Stimulated activated naive B cell treated with anti-CD40 and anti-IgM and Interleukin-4, amounts not matched to agents 10 μg/mL and 1 μg/mL and 100 μg/mL, for 72 hours (primary cell): Measurements from ENCODE around the gene NALCN.

Source experiments
- ATAC-seq, 2 donors: fragments of 150-1000 bp; cut with Tn5 transposase; replicated peaks; 2 replicates each; pipeline ENCODE4 v1.10.0; 2021; ENCODE audit warnings: moderate library complexity in 1 of 2
- DNase-seq: peaks from one replicate; pipeline ENCODE4 v3.0.0; 2021
- H3K27ac Mint-ChIP-seq: one replicate; pipeline ENCODE4 v1.8.0; 2022; ENCODE audit warnings: mild to moderate bottlenecking, mixed read lengths
- H3K27me3 Mint-ChIP-seq, 2 donors: one replicate each; pipeline ENCODE4 v1.8.0; 2022; ENCODE audit warnings: mixed read lengths in 2 of 2
- H3K36me3 Mint-ChIP-seq, 2 donors: one replicate each; pipeline ENCODE4 v1.8.0; 2022; ENCODE audit warnings: mixed read lengths in 2 of 2, mild to moderate bottlenecking in 1 of 2
- H3K4me1 Mint-ChIP-seq, 2 donors: one replicate each; pipeline ENCODE4 v1.8.0; 2022; ENCODE audit warnings: mixed read lengths in 2 of 2, mild to moderate bottlenecking in 1 of 2
- H3K4me3 Mint-ChIP-seq, 2 donors: one replicate each; pipeline ENCODE4 v1.8.0; 2022; ENCODE audit warnings: mild to moderate bottlenecking in 2 of 2, mixed read lengths in 2 of 2, moderate library complexity in 1 of 2
- H3K9me3 Mint-ChIP-seq, 2 donors: one replicate each; pipeline ENCODE4 v1.8.0; 2022; ENCODE audit warnings: mixed read lengths in 2 of 2, mild to moderate bottlenecking in 1 of 2

NALCN gene

DNA sequence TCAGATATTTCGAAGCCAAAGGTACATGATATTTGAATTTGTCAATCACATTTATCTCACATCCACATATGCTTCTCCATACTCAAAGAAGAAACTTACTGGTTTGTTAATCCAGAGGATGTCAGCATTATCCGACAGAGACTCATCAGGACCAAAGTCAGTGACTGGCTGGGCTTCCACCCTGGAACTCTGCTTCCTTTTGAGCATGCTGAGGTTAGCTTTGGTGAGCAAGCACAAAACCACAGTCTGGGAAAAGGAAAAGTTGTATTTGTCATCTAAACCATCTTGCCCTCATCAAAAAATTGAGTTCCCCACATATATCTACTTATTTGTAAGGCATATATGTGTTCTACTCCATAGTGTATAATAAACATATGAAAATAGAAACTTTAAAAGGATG lies 17.4 kb downstream of the NALCN start:
- Mint-ChIP-seq H3K4me1 (no peaks in the 10 kb centered on the region), H3K27ac (no peak overlapping the region), H3K36me3 (no peaks in the 10 kb centered on the region), H3K27me3 (no peaks in the 10 kb centered on the region), H3K9me3 (no peaks in the 10 kb centered on the region), H3K4me3 (no peak overlapping the region)
- no peak for ATAC-seq
- no peak for DNase-seq

DNA sequence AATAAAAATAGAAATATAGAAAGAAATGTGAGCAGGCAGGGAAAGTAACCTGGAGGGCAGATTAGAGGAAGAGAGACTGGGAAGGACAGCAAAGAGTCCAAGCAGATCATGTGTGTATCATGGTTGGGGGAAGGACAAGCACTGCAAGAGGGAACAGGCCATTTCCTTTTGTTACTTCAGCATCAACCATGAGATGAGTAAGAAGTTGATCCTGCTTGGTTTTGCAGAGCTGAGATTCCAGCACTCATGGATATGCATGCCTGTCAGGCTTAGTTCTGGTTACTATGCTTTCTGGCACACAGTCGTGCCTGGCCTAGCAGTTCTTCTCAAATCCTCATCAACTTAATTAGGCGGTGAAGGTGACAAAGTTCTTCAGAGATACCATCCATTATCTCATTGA lies 18.1 kb downstream of the NALCN start:
- Mint-ChIP-seq H3K9me3 (no peaks in the 10 kb centered on the region), H3K4me1 (no peaks in the 10 kb centered on the region), H3K4me3 (no peak overlapping the region), H3K27ac (no peak overlapping the region), H3K27me3 (no peaks in the 10 kb centered on the region), H3K36me3 (no peaks in the 10 kb centered on the region)
- ATAC-seq (no peak), DNase-seq (no peak)

DNA sequence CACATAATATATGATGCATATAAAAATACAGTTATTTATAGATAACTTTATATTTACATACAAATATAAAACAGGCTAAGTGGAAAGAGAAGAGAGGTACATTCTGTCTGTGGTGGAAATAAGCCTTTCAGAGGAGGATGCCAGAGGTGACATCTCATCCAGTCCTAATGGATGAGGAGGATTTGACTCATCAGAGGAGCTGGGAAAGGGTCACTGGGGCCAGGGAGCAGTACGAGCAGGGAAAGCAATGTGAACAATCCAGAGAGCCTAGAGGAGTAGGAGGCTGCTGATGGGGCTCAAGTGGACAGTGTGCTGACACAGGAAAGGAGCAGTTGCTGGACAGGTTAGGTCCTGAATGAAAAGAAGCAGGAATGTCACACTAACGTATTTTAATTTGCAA lies 18.6 kb downstream of the NALCN start:
- Mint-ChIP-seq H3K4me1 (no peaks in the 10 kb centered on the region), H3K4me3 (no peak overlapping the region), H3K36me3 (no peaks in the 10 kb centered on the region), H3K9me3 (no peaks in the 10 kb centered on the region), H3K27me3 (no peaks in the 10 kb centered on the region), H3K27ac (no peak overlapping the region)
- DNase-seq, result no peak
- ATAC-seq, result no peak

DNA sequence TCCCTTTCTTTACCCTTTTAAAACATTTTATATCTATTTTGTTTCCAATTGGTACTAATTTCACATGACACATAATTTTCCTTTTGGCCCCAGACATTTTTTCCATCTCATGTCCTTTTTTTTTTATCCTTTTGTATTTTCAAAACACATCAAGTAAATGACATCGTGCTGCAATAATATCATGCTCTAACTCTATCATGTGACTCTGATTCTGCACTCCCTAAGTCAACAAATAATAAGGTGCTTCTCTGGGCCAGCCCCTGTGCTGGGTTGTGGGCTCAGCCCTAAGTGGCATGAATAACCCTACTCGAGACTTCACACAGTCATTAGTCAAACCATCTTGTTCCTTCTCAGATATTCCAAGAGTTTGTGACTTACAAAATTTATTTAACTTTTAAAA lies 21.7 kb downstream of the NALCN start:
- Mint-ChIP-seq H3K36me3 (no peaks in the 10 kb centered on the region), H3K27ac (no peak overlapping the region), H3K4me3 (no peak overlapping the region), H3K27me3 (no peaks in the 10 kb centered on the region), H3K9me3 (no peaks in the 10 kb centered on the region), H3K4me1 (no peaks in the 10 kb centered on the region)
- ATAC-seq (no peak), DNase-seq (no peak)

DNA sequence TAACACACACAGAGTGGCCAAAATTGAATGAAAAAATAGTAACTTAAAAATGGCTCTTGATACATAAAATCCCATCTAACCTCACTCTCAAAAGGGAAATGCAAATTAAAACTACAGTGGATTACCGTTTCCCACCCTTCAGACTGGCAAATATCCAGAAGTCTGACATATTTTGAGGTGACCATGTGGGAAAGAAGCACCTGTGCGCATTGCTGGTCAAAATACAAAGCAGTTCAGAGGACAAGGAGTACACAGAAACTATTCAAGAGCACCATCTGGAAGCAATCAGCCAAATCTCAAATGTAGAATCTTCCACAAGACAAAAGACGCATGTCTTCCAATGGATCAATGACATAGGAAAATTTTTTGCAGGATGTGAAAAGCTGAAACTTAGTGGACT lies 23.2 kb downstream of the NALCN start:
- no peak overlapping the region for H3K4me3 Mint-ChIP-seq
- H3K4me1 Mint-ChIP-seq, result no peaks in the 10 kb centered on the region
- H3K9me3 Mint-ChIP-seq, result no peaks in the 10 kb centered on the region
- H3K27me3 Mint-ChIP-seq, result peaks cover 4% of the 10 kb centered on the region in 2 donors
- no peak overlapping the region for H3K27ac Mint-ChIP-seq
- no peak for DNase-seq
- no peak for ATAC-seq
- H3K36me3 Mint-ChIP-seq, result no peaks in the 10 kb centered on the region

DNA sequence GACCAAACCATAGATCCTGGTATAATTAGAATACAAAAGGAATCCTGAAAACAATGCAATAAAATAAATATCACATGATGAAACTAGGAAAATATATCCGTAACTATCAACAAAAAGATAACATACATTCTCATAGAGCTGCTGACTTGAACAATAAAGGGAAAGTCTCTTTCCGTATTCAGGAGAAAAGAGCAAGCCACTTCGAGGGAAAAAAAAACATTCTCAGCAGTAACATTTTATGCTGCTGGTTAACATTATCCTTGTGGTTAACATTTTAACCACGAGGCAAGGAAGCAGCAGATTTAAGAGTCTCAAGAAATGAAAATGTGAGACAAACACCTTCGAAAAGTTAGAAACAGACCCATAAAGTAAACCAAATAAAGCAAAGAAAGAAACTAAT lies 25.8 kb downstream of the NALCN start:
- Mint-ChIP-seq H3K9me3 (no peaks in the 10 kb centered on the region), H3K27ac (no peak overlapping the region), H3K4me1 (no peaks in the 10 kb centered on the region), H3K27me3 (peaks cover 4% of the 10 kb centered on the region in 2 donors), H3K36me3 (no peaks in the 10 kb centered on the region), H3K4me3 (no peak overlapping the region)
- DNase-seq, result no peak
- no peak for ATAC-seq

DNA sequence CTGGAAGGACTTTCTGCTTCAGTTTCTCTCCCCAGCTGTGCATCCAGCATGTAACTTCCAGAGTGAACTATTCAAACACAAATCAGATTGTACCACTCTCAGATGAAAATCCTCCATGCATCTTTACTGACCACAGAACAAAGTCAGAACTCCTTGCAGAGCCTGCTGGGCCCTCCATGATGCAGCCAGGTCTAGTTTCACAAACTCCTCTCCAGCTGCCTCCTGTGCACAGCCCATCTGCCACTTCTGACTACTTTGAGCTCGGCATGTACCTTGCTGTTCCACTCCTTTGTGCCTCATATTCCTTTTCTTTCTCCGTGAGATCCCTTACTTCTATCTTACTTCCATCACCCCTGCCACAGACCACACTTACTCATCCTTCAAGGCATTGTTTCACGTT lies 31.4 kb downstream of the NALCN start:
- Mint-ChIP-seq H3K27me3 (peaks cover 4% of the 10 kb centered on the region in 2 donors), H3K4me1 (no peaks in the 10 kb centered on the region), H3K4me3 (no peak overlapping the region), H3K9me3 (no peaks in the 10 kb centered on the region), H3K27ac (no peak overlapping the region), H3K36me3 (no peaks in the 10 kb centered on the region)
- no peak for DNase-seq
- ATAC-seq, result no peak

DNA sequence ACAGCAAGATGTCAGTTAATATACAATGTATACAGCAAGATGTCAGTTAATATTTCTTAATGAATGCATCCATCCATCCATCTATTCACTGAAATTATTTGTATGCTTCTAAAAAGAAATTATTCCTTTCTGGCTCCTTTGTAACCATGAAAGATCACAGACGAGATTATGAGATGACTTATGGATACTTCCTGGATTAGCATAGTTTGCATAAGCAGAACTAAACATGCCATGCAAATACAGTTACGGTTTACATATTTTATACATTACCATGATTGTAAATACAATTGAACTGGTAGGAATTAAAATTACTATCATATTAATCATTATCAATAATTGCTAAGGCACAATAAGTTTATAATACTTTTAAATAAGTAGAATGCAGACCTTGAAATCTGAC lies 32.7 kb downstream of the NALCN start:
- ATAC-seq (no peak), DNase-seq (no peak)
- Mint-ChIP-seq H3K4me1 (no peaks in the 10 kb centered on the region), H3K4me3 (no peak overlapping the region), H3K9me3 (peaks cover 0 to 3% of the 10 kb centered on the region in 2 donors), H3K36me3 (no peaks in the 10 kb centered on the region), H3K27ac (no peak overlapping the region), H3K27me3 (no peaks in the 10 kb centered on the region)

DNA sequence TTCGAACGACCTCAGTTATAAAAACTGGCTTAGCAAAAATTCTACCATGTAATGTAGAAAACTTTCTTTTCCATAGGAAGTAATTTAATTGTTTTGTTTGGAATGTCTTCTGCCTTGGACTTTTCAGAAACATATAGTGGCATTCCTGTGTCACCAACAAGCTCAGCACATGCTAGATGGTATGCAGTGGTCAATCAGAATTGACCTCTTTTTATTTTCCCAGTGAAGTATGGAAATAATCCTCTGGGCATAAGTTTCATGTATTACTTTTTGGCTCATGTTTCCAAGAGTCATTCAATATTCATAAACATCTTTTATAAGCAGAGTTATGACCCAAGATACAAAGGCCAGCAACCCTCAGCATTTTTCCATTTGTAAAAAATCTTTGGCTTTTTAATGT lies 33.6 kb downstream of the NALCN start:
- Mint-ChIP-seq H3K36me3 (no peaks in the 10 kb centered on the region), H3K27me3 (no peaks in the 10 kb centered on the region), H3K9me3 (peaks cover 0 to 3% of the 10 kb centered on the region in 2 donors), H3K4me1 (no peaks in the 10 kb centered on the region), H3K27ac (no peak overlapping the region), H3K4me3 (no peak overlapping the region)
- ATAC-seq (no peak), DNase-seq (no peak)

DNA sequence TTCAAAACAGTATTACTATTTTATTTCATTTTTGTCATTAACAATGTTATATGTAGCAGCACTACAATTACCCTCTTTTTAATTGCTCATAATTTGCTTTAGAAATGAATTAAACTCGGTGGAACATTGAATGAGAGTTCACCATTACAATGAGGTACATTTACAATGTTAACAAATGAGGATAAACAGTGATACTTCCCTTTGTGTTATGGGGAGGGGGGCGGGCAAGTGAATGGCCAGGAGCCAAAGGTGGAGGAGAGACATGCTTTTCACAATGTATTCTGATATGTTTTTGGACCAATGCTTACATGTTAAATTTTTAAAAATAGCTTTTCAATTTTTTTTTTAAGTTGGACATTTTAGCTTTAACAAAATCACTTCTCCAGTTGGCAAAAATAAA lies 34.2 kb downstream of the NALCN start:
- Mint-ChIP-seq H3K36me3 (no peaks in the 10 kb centered on the region), H3K9me3 (peaks cover 0 to 3% of the 10 kb centered on the region in 2 donors), H3K4me1 (no peaks in the 10 kb centered on the region), H3K27me3 (no peaks in the 10 kb centered on the region), H3K27ac (no peak overlapping the region), H3K4me3 (no peak overlapping the region)
- DNase-seq (no peak), ATAC-seq (no peak)

DNA sequence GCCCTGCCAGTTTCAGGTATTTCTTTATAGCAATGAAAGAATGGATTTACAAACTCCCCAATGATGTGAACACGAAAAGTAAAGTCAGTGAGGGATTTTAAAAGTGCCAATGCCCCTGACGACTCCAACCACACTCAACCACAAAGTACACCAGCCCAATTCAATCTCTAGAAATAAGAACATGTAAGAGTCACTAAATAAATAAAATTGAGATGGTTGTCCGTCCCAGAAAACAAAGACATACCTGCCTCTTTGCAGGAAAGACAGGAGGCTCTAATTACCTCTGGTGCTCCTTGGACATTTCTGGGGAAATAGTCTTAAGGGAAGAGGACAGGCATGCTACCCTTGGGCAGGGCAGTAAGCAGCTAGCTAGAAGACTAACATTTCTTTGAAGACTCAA lies 55.8 kb downstream of the NALCN start:
- peaks cover 6 to 12% of the 10 kb centered on the region in 2 donors for H3K9me3 Mint-ChIP-seq
- ATAC-seq (no peak), DNase-seq (no peak)
- H3K4me1 Mint-ChIP-seq, result no peaks in the 10 kb centered on the region
- H3K4me3 Mint-ChIP-seq, result no peak overlapping the region
- no peaks in the 10 kb centered on the region for H3K27me3 Mint-ChIP-seq
- H3K27ac Mint-ChIP-seq, result no peak overlapping the region
- H3K36me3 Mint-ChIP-seq, result no peaks in the 10 kb centered on the region

DNA sequence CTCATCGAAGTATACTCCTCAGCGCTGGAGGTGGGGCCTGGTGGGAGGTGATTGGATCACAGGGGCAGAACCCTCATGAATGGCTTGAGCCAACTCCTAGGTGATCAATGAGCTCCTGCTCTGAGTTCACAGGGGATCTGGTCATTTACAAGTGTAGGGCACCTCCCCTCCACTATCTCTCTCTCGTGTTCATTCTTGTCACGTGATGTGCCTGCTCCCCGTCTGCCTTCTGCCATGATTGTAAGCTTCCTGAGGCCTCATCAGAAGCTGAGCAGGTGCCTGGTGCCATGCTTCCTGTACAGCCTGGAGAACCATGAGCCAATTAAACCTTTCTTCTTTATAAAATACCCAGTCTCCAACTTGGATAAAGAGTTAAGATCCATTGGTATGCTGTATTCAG lies 61.4 kb downstream of the NALCN start:
- Mint-ChIP-seq H3K9me3 (peaks cover 0 to 14% of the 10 kb centered on the region in 2 donors), H3K4me3 (no peak overlapping the region), H3K4me1 (no peaks in the 10 kb centered on the region), H3K27me3 (no peaks in the 10 kb centered on the region), H3K36me3 (no peaks in the 10 kb centered on the region), H3K27ac (no peak overlapping the region)
- no peak for DNase-seq
- no peak for ATAC-seq

DNA sequence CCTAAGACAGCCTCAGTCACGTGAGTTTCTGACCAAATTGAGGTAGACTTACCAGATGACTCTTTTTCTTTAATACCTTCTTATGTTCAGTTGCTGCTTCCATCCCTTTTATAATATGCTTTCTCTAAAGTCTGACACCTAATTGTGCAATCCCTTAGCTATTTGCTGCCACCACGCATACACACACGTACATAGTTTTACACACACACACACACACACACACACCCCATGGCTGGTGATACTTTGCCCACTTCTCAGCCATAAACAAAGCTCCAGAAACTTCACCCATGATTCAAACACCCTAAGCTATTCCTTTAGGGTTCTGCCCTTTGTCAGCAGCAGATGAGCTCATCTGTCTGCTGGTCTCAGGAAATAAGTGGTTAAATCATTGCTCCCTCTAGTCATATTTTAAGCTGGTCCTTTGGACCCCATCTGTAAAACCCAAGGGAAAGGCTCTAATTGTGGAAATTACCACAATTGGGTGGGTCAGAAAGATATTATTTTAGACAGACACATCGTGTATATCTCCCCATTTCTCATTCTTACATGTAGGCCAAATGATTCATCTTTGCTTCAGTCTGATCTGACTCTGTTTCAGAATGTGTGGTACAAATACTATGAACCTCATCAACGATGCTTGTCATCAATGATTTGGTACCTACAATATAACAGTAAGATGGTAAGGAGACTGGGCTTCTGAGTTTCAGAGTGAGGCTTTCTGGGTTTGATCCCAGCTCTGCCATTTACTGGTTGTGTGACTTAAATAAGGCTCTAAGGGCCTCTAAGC lies 69.2 kb downstream of the NALCN start:
- no peak for ATAC-seq
- DNase-seq, result no peak
- Mint-ChIP-seq H3K4me3 (no peak overlapping the region), H3K9me3 (no peaks in the 10 kb centered on the region), H3K36me3 (no peaks in the 10 kb centered on the region), H3K27ac (no peak overlapping the region), H3K27me3 (no peaks in the 10 kb centered on the region), H3K4me1 (no peaks in the 10 kb centered on the region)

DNA sequence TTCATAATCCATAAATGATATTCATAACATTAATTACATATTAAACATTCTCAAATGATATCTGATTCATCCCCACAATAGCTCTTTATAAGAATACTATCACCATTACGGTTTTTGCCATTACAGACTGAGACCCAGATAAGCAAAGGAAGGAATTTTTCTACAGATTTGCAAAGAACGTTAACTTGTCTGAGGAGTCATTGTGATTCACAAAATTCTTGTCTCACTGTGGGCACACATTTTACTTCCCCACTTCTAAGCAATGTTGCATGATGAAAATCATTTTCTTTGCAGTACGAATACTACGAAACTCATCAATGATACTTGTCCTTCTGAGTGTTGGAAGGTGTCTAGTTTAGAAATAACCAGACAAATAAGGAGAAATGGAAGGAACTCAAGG lies 70.1 kb downstream of the NALCN start:
- Mint-ChIP-seq H3K9me3 (no peaks in the 10 kb centered on the region), H3K36me3 (no peaks in the 10 kb centered on the region), H3K27me3 (no peaks in the 10 kb centered on the region), H3K27ac (no peak overlapping the region), H3K4me3 (no peak overlapping the region), H3K4me1 (no peaks in the 10 kb centered on the region)
- no peak for ATAC-seq
- DNase-seq, result no peak

DNA sequence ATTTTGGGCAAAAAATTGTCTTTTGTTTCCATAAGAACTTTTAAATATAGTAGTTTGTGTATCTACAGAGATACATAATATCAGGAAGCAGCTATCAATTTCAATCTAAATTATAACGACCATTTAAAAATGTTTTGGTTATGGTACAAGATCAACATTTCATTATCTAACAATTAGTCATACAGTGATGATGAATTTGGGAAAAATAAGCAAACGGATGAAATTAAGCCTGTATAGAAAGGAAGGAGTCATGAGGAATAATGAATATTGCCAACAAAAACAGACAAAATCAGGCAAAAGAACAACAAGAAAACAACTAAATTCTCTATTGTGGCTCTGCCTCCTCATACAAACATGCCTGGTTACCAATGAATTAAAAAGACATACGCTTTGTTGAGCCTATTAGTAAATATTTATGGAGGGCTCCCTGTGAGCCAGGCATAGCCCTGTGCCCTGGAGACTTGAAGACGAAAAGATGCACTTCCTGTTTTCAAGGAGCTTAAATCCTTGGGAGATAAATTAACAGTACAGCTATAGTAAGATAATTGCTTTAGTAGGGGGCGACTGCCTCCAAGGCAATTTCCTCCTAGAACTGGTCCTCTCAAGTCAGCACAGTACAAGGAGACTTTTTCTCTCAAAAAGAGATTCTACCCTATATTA lies 73.0 kb downstream of the NALCN start:
- no peaks in the 10 kb centered on the region for H3K4me1 Mint-ChIP-seq
- DNase-seq, result no peak
- H3K9me3 Mint-ChIP-seq, result peaks cover 2 to 4% of the 10 kb centered on the region in 2 donors
- H3K36me3 Mint-ChIP-seq, result no peaks in the 10 kb centered on the region
- no peak overlapping the region for H3K4me3 Mint-ChIP-seq
- no peaks in the 10 kb centered on the region for H3K27me3 Mint-ChIP-seq
- H3K27ac Mint-ChIP-seq, result no peak overlapping the region
- no peak for ATAC-seq
